Measurements from ENCODE around the gene CTU2. TPM values are rescaled to one million over a fixed set of nuclear protein-coding genes. Genes with fewer than 3 reads are reported as not detected.
"Not testable (repeated sequence)": the region's sequence is repeated elsewhere in the genome, so short reads cannot be mapped to it uniquely, and the experiment has no call there.

Gene CTU2
- total and polyA plus RNA-seq, 8 donors: 1.8 to 53.3 (median 14.8) TPM

- no peak overlapping the region for H3K27ac ChIP-seq
- intact Hi-C loops (cut with DNase I; ENCODE audit: low total_unique reads): no loop called here
- peaks cover 12 to 41% (median 24%) of the 10 kb centered on the region in 4 donors for H3K4me1 ChIP-seq
- no peaks in the 10 kb centered on the region for H3K27me3 ChIP-seq
- 43 to 73% (median 61%) methylated on average over 4 of the region's 4 CpGs for WGBS, 5 donors
- H3K9me3 ChIP-seq: no peaks in the 10 kb centered on the region
- DNase-seq: peak in 1 of 2 donors; percentile 49
- H3K36me3 ChIP-seq: peaks cover 0 to under 1% (median 0%) of the 10 kb centered on the region in 4 donors
- H3K4me3 ChIP-seq: no peak overlapping the region
- TF ChIP-seq POLR2A (IDR thresholded peaks at IDR 0.05) (no peak), POLR2AphosphoS5 (IDR thresholded peaks at IDR 0.05) (peak in 1 of 3 donors; percentile 32)
Measured at GRCh38 chr16:88665148-88665547, 41.2 kb upstream of the CTU2 start.

GRCh38 chr16:88665570-88665969 is 40.7 kb upstream of the CTU2 start:
- no peaks in the 10 kb centered on the region for H3K27me3 ChIP-seq
- intact Hi-C loops (cut with DNase I; ENCODE audit: low total_unique reads): no loop called here
- H3K4me1 ChIP-seq: peaks cover 12 to 37% (median 24%) of the 10 kb centered on the region in 4 donors
- TF ChIP-seq POLR2AphosphoS5 (IDR thresholded peaks at IDR 0.05) (no peak), POLR2A (IDR thresholded peaks at IDR 0.05) (no peak), EP300 (IDR thresholded peaks at IDR 0.05) (no peak), CTCF (IDR thresholded peaks at IDR 0.05) (no peak)
- 88 to 91% (median 88%) methylated on average over 3 of the region's 3 CpGs for WGBS, 5 donors
- no peaks in the 10 kb centered on the region for H3K9me3 ChIP-seq
- H3K36me3 ChIP-seq: no peaks in the 10 kb centered on the region
- DNase-seq: no peak
- no peak overlapping the region for H3K4me3 ChIP-seq
- no peak overlapping the region for H3K27ac ChIP-seq

- Histone ChIP-seq H3K27me3 (no peaks in the 10 kb centered on the region), H3K36me3 (peaks cover 0 to 6% (median 0%) of the 10 kb centered on the region in 4 donors), H3K27ac (no peak overlapping the region), H3K4me1 (peaks cover 6 to 21% (median 14%) of the 10 kb centered on the region in 4 donors), H3K9me3 (no peaks in the 10 kb centered on the region), H3K4me3 (no peak overlapping the region)
- no peak for DNase-seq
- WGBS, 5 donors: 73 to 81% (median 80%) methylated on average over 5 of the region's 5 CpGs
- intact Hi-C loops (cut with DNase I; ENCODE audit: low total_unique reads): no loop called here
- no peak for TF ChIP-seq CTCF (IDR thresholded peaks at IDR 0.05)
- no peak for TF ChIP-seq POLR2A (IDR thresholded peaks at IDR 0.05)
- no peak for TF ChIP-seq POLR2AphosphoS5 (IDR thresholded peaks at IDR 0.05)
- no peak for TF ChIP-seq EP300 (IDR thresholded peaks at IDR 0.05)
Measured at GRCh38 chr16:88667461-88667860, 38.8 kb upstream of the CTU2 start.

- H3K4me1 ChIP-seq; intact Hi-C loops (cut with DNase I; ENCODE audit: low total_unique reads); H3K27ac ChIP-seq; DNase-seq; H3K9me3 ChIP-seq; H3K4me3 ChIP-seq; H3K27me3 ChIP-seq: not testable (repeated sequence)
- WGBS, 5 donors: 90 to 96% (median 93%) methylated on average over 8 of the region's 8 CpGs
- H3K36me3 ChIP-seq: peaks cover 0 to 17% (median 6%) of the 10 kb centered on the region in 4 donors
Measured at GRCh38 chr16:88669493-88669892, 36.8 kb upstream of the CTU2 start.

GRCh38 chr16:88669980-88670379 is 36.3 kb upstream of the CTU2 start:
- Histone ChIP-seq H3K36me3 (peaks cover 0 to 17% (median 6%) of the 10 kb centered on the region in 4 donors), H3K27ac (no peak overlapping the region), H3K4me3 (no peak overlapping the region), H3K4me1 (peaks cover 0 to 5% (median 0%) of the 10 kb centered on the region in 4 donors), H3K27me3 (no peaks in the 10 kb centered on the region), H3K9me3 (no peaks in the 10 kb centered on the region)
- 76 to 85% (median 84%) methylated on average over 9 to 10 of the region's 10 CpGs for WGBS, 5 donors
- DNase-seq: no peak
- intact Hi-C loops (cut with DNase I; ENCODE audit: low total_unique reads): no loop called here
- no peak for TF ChIP-seq CTCF (IDR thresholded peaks at IDR 0.05)
- no peak for TF ChIP-seq EP300 (IDR thresholded peaks at IDR 0.05)
- TF ChIP-seq POLR2AphosphoS5 (IDR thresholded peaks at IDR 0.05): no peak
- TF ChIP-seq POLR2A (IDR thresholded peaks at IDR 0.05): no peak

Measured in stomach (tissue), 9 donors.